Measurements from ENCODE around the gene B4GAT1.
A peak's percentile ranks its signal among the peaks of the same experiment; 100 is the strongest.

Gene B4GAT1

DNA sequence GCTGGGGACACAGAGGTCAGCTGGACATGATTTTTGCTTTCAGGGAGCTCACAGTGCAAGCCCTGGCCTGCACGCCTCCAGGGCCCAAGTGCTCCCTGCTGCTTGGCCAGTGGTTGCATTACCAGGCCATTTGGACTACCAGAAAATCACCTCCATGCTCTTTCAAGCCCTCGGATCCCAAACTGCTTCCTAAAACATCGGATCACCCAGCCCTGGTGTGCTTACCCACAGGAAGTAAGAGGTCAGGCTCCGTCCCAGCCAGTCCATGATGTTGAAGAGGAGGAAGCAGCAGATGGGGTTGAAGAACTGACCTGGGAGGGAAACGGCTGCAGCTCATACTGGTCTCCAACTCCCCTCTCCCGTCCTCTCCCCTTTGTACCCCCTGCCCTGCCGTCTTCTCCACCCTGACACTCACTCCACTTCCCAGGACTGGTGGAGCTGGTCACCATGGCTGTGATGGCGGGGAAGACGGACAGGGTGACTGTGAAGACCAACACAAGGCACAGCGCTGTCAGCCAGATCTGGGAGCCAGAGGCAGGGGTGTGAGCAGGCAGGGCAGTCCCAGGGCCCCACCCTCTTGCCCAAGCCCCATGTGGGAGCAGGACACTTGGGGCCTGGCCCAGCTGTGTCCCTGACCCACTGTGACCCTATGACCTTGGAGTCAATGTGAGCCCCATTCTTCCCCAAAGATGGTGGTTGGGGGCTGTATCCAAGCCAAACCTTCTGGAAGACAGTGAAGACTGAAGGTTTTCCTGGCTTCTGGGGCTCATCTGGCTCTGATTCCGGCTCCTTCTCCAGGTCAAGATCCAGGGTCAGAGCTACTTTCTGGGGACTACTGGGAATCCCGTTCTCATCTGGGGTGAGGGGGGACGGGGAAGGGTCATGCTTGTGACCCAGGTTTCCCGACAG is 18.5 kb upstream of the B4GAT1 start:
- Histone ChIP-seq H3K36me3 (ENCODE audit: insufficient read depth, low read length) (peaks cover 86% of the 10 kb centered on the region), H3K4me2 (ENCODE audit: low read length) (no peak overlapping the region), H3K4me3 (ENCODE audit: low read depth, low read length, poor library complexity, severe bottlenecking) (no peak overlapping the region), H2AFZ (ENCODE audit: low read length) (no peak overlapping the region), H4K20me1 (ENCODE audit: insufficient read depth, low read length) (no peaks in the 10 kb centered on the region), H3K9me2 (ENCODE audit: low read depth, low read length) (no peaks in the 10 kb centered on the region), H3K9ac (ENCODE audit: low read length) (no peak overlapping the region), H3K27me3 (ENCODE audit: insufficient read depth, low read length) (no peaks in the 10 kb centered on the region), H3K4me1 (ENCODE audit: insufficient read depth, low read length, severe bottlenecking) (peaks cover 12% of the 10 kb centered on the region), H3K79me2 (ENCODE audit: insufficient read depth, low read length) (peaks cover 4% of the 10 kb centered on the region; the same call in 1 of the 2 replicates), H3K27ac (ENCODE audit: low read depth, low read length, poor library complexity, severe bottlenecking) (no peak overlapping the region), H3F3A (ENCODE audit: insufficient read depth, low read length) (no peaks in the 10 kb centered on the region), H3K9me3 (ENCODE audit: low read length) (no peaks in the 10 kb centered on the region)
- TF ChIP-seq, protein P1, sequence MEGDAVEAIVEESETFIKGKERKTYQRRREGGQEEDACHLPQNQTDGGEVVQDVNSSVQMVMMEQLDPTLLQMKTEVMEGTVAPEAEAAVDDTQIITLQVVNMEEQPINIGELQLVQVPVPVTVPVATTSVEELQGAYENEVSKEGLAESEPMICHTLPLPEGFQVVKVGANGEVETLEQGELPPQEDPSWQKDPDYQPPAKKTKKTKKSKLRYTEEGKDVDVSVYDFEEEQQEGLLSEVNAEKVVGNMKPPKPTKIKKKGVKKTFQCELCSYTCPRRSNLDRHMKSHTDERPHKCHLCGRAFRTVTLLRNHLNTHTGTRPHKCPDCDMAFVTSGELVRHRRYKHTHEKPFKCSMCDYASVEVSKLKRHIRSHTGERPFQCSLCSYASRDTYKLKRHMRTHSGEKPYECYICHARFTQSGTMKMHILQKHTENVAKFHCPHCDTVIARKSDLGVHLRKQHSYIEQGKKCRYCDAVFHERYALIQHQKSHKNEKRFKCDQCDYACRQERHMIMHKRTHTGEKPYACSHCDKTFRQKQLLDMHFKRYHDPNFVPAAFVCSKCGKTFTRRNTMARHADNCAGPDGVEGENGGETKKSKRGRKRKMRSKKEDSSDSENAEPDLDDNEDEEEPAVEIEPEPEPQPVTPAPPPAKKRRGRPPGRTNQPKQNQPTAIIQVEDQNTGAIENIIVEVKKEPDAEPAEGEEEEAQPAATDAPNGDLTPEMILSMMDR (IDR thresholded peaks at IDR 0.05; ENCODE audit: low read length) = no peak
- no peak for TF ChIP-seq EZH2 (IDR thresholded peaks at IDR 0.05; ENCODE audit: borderline replicate concordance, low read length)

- no peak for TF ChIP-seq EZH2 (IDR thresholded peaks at IDR 0.05; ENCODE audit: borderline replicate concordance, low read length)
- TF ChIP-seq, protein P1 (IDR thresholded peaks at IDR 0.05; ENCODE audit: low read length) = no peak
- no peaks in the 10 kb centered on the region for H3K9me3 ChIP-seq (ENCODE audit: low read length)
Measured at GRCh38 chr11:66365166-66365565, 17.7 kb upstream of the B4GAT1 start.

DNA sequence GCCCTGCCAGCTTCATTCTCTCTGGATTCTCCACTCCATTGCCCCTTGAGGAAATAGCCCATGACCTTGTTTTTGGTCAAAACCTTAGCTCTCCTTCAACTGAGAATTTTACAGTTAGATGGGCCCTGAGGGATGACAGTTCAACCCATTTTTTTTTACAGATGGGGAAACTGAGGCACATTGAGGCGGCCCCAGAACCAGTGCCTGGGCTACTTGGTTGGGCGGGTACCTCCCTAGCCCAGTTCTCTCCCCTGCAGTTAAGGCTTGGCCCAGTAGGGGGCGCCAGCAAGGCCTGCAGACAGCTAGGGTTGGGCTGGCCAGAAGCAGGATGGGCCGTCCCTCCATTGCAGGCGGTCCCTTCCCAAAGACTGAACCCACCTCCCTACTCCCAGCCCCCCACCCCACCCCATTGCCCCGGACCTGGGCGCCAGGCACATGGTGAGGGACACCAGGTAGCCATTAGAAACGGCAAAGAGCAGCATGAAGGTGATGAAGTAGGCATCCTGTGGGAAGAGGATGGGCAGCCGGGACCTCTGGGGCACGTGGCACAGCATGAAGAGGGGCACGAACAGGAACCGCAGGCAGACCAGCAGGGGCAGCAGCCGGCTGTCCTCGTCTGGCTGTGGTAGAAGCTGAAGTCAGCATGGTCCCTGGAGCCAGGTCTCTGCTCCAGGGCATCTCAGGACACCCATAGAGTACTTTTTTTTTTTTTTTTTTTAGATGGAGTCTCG is 16.5 kb upstream of the B4GAT1 start:
- TF ChIP-seq, protein P1 (IDR thresholded peaks at IDR 0.05; ENCODE audit: low read length) = peak; percentile 85
- TF ChIP-seq EZH2 (IDR thresholded peaks at IDR 0.05; ENCODE audit: borderline replicate concordance, low read length) = no peak
- no peaks in the 10 kb centered on the region for H4K20me1 ChIP-seq (ENCODE audit: insufficient read depth, low read length)
- no peak overlapping the region for H3K9ac ChIP-seq (ENCODE audit: low read length)
- H3K4me3 ChIP-seq (ENCODE audit: low read depth, low read length, poor library complexity, severe bottlenecking) = no peak overlapping the region
- H3K9me3 ChIP-seq (ENCODE audit: low read length) = no peaks in the 10 kb centered on the region
- H3K79me2 ChIP-seq (ENCODE audit: insufficient read depth, low read length) = no peaks in the 10 kb centered on the region
- no peak overlapping the region for H3K27ac ChIP-seq (ENCODE audit: low read depth, low read length, poor library complexity, severe bottlenecking)
- H3K9me2 ChIP-seq (ENCODE audit: low read depth, low read length) = no peaks in the 10 kb centered on the region
- H3F3A ChIP-seq (ENCODE audit: insufficient read depth, low read length) = no peaks in the 10 kb centered on the region
- no peaks in the 10 kb centered on the region for H3K4me1 ChIP-seq (ENCODE audit: insufficient read depth, low read length, severe bottlenecking)
- no peak overlapping the region for H2AFZ ChIP-seq (ENCODE audit: low read length)
- no peaks in the 10 kb centered on the region for H3K27me3 ChIP-seq (ENCODE audit: insufficient read depth, low read length)
- H3K4me2 ChIP-seq (ENCODE audit: low read length) = no peak overlapping the region
- H3K36me3 ChIP-seq (ENCODE audit: insufficient read depth, low read length) = peaks cover 71% of the 10 kb centered on the region

More at GRCh38 chr11:66365166-66365565, 17.7 kb upstream of the B4GAT1 start:
- no peaks in the 10 kb centered on the region for H4K20me1 ChIP-seq (ENCODE audit: insufficient read depth, low read length)
- peaks cover 2% of the 10 kb centered on the region; the same call in 1 of the 2 replicates for H3K79me2 ChIP-seq (ENCODE audit: insufficient read depth, low read length)
- H3K27ac ChIP-seq (ENCODE audit: low read depth, low read length, poor library complexity, severe bottlenecking) = no peak overlapping the region
- peaks cover 83% of the 10 kb centered on the region for H3K36me3 ChIP-seq (ENCODE audit: insufficient read depth, low read length)
- no peak overlapping the region for H3K4me2 ChIP-seq (ENCODE audit: low read length)
- no peaks in the 10 kb centered on the region for H3K9me2 ChIP-seq (ENCODE audit: low read depth, low read length)
- no peak overlapping the region for H3K9ac ChIP-seq (ENCODE audit: low read length)
- H3K27me3 ChIP-seq (ENCODE audit: insufficient read depth, low read length) = no peaks in the 10 kb centered on the region
- H3F3A ChIP-seq (ENCODE audit: insufficient read depth, low read length) = no peaks in the 10 kb centered on the region
- peaks cover 10% of the 10 kb centered on the region for H3K4me1 ChIP-seq (ENCODE audit: insufficient read depth, low read length, severe bottlenecking)
- H2AFZ ChIP-seq (ENCODE audit: low read length) = no peak overlapping the region
- no peak overlapping the region for H3K4me3 ChIP-seq (ENCODE audit: low read depth, low read length, poor library complexity, severe bottlenecking)
